Astrocyte (in vitro differentiated cells and primary cell): ENCODE data around the gene ZNF74. TPM values are rescaled to one million over a fixed set of nuclear protein-coding genes. Genes with fewer than 3 reads are reported as not detected.
"Not testable (repeated sequence)": the region's sequence is repeated elsewhere in the genome, so short reads cannot be mapped to it uniquely, and the experiment has no call there.

ENCODE experiments used
- DNase-seq: peaks from one replicate; pipeline ENCODE4 v3.0.0-alpha.2; 2010; ENCODE audit warnings: low read depth
- FAIRE-seq: peaks from 2 replicates; lab custom pipeline; 2011; peaks lifted over from hg19 to GRCh38; lab: Jason Lieb, UNC
- H2AFZ ChIP-seq: 2 replicates; pipeline ENCODE4 v1.6.0; 2012; ENCODE audit warnings: low read depth, low read length, inconsistent platforms
- H3K27ac ChIP-seq: 2 replicates; pipeline ENCODE4 v1.5.1; 2011; ENCODE audit warnings: low read depth, low read length, inconsistent platforms
- H3K27me3 ChIP-seq: 2 replicates; pipeline ENCODE4 v1.6.0; 2011; ENCODE audit warnings: low read length, inconsistent platforms; ENCODE audit not compliant: insufficient read depth
- H3K36me3 ChIP-seq: 2 replicates; pipeline ENCODE4 v1.5.1; 2011; ENCODE audit warnings: low read length, inconsistent platforms; ENCODE audit not compliant: insufficient read depth
- H3K4me1 ChIP-seq: 2 replicates; pipeline ENCODE4 v1.5.1; 2011; ENCODE audit warnings: low read length, inconsistent platforms; ENCODE audit not compliant: insufficient read depth
- H3K4me2 ChIP-seq: 2 replicates; pipeline ENCODE4 v1.6.0; 2012; ENCODE audit warnings: low read length, inconsistent platforms
- H3K4me3 ChIP-seq: 2 replicates; pipeline ENCODE4 v1.5.1; 2011; ENCODE audit warnings: low read depth, mild to moderate bottlenecking, low read length, inconsistent platforms; ENCODE audit not compliant: insufficient read depth
- H3K79me2 ChIP-seq: 2 replicates; pipeline ENCODE4 v1.6.0; 2012; ENCODE audit warnings: mild to moderate bottlenecking, low read length, inconsistent platforms; ENCODE audit not compliant: insufficient read depth
- H3K9ac ChIP-seq: 2 replicates; pipeline ENCODE4 v1.6.0; 2012; ENCODE audit warnings: mild to moderate bottlenecking, low read length, inconsistent platforms
- H3K9me3 ChIP-seq: 2 replicates; pipeline ENCODE4 v1.5.1; 2012; ENCODE audit warnings: low read depth, mild to moderate bottlenecking, low read length, inconsistent platforms; ENCODE audit not compliant: insufficient read depth
- H4K20me1 ChIP-seq: 2 replicates; pipeline ENCODE4 v1.6.0; 2012; ENCODE audit warnings: low read length, inconsistent platforms; ENCODE audit not compliant: insufficient read depth
- H3K27ac Mint-ChIP-seq: one replicate; pipeline ENCODE4 v1.8.0; 2021; ENCODE audit warnings: mild to moderate bottlenecking, mixed read lengths; ENCODE audit not compliant: unreplicated experiment
- H3K27me3 Mint-ChIP-seq: one replicate; pipeline ENCODE4 v1.8.0; 2021; ENCODE audit warnings: low read depth, mixed read lengths; ENCODE audit not compliant: unreplicated experiment
- H3K36me3 Mint-ChIP-seq: one replicate; pipeline ENCODE4 v1.8.0; 2021; ENCODE audit warnings: low read depth, mixed read lengths; ENCODE audit not compliant: unreplicated experiment
- H3K4me1 Mint-ChIP-seq: one replicate; pipeline ENCODE4 v1.8.0; 2021; ENCODE audit warnings: low read depth, mixed read lengths; ENCODE audit not compliant: unreplicated experiment
- H3K4me3 Mint-ChIP-seq: one replicate; pipeline ENCODE4 v1.8.0; 2021; ENCODE audit warnings: mild to moderate bottlenecking, moderate library complexity, mixed read lengths; ENCODE audit not compliant: unreplicated experiment
- H3K9me3 Mint-ChIP-seq: one replicate; pipeline ENCODE4 v1.8.0; 2021; ENCODE audit warnings: mild to moderate bottlenecking, mixed read lengths; ENCODE audit not compliant: unreplicated experiment
- EZH2 ChIP-seq: IDR thresholded peaks from 2 replicates; pipeline ENCODE4 v1.6.1; 2012; ENCODE audit warnings: mild to moderate bottlenecking, low read length, inconsistent platforms; ENCODE audit not compliant: insufficient read depth
- total RNA-seq: library from RNA; stranded (reverse); gene quantifications from 2 replicates; pipeline ENCODE4 v1.2.1, GENCODE V29; 2021
- TF ChIP-seq, protein P1 (sequence below): IDR thresholded peaks from 2 replicates; pipeline ENCODE4 v1.5.1; 2011; ENCODE audit warnings: low read depth, mild to moderate bottlenecking, inconsistent platforms, low read length, moderate library complexity; ENCODE audit not compliant: insufficient read depth

The ZNF74 gene
- total RNA-seq, 1 donor from 2014 or later = 14.2 TPM

DNA sequence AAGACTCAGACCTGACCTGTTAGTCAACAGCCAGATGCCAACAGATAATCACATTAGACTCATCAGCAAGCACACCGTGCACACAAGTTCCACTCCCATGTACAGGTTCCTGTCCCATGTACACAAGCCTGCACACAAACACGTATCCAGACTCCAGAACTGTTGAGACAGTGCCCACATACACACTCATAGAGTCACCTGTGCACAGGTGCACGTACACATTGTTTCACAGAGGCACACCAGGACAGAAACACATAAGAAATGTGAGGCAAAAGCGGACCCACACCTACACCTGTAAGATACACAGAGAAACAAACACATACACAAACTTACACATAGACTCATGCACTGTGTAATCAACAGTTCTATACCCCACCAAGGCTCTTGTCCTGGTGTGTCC, 2.7 kb upstream of the ZNF74 start:
- H3K27me3 Mint-ChIP-seq = no peaks in the 10 kb centered on the region
- Histone ChIP-seq H3K27me3 (peaks cover 6% of the 10 kb centered on the region), H3K36me3 (no peaks in the 10 kb centered on the region), H3K9ac (no peak overlapping the region), H4K20me1 (peaks cover 13% of the 10 kb centered on the region), H3K27ac (no peak overlapping the region), H3K9me3 (peaks cover 5% of the 10 kb centered on the region), H3K4me2 (no peak overlapping the region), H3K4me3 (no peak overlapping the region), H3K4me1 (peaks cover 5% of the 10 kb centered on the region), H3K79me2 (peaks cover 19% of the 10 kb centered on the region), H2AFZ (no peak overlapping the region)
- no peaks in the 10 kb centered on the region for H3K9me3 Mint-ChIP-seq
- no peaks in the 10 kb centered on the region for H3K36me3 Mint-ChIP-seq
- no peak for DNase-seq
- H3K27ac Mint-ChIP-seq = no peak overlapping the region
- TF ChIP-seq, protein P1, sequence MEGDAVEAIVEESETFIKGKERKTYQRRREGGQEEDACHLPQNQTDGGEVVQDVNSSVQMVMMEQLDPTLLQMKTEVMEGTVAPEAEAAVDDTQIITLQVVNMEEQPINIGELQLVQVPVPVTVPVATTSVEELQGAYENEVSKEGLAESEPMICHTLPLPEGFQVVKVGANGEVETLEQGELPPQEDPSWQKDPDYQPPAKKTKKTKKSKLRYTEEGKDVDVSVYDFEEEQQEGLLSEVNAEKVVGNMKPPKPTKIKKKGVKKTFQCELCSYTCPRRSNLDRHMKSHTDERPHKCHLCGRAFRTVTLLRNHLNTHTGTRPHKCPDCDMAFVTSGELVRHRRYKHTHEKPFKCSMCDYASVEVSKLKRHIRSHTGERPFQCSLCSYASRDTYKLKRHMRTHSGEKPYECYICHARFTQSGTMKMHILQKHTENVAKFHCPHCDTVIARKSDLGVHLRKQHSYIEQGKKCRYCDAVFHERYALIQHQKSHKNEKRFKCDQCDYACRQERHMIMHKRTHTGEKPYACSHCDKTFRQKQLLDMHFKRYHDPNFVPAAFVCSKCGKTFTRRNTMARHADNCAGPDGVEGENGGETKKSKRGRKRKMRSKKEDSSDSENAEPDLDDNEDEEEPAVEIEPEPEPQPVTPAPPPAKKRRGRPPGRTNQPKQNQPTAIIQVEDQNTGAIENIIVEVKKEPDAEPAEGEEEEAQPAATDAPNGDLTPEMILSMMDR = no peak
- peaks cover 12% of the 10 kb centered on the region for H3K4me1 Mint-ChIP-seq
- FAIRE-seq = no peak
- no peak overlapping the region for H3K4me3 Mint-ChIP-seq

DNA sequence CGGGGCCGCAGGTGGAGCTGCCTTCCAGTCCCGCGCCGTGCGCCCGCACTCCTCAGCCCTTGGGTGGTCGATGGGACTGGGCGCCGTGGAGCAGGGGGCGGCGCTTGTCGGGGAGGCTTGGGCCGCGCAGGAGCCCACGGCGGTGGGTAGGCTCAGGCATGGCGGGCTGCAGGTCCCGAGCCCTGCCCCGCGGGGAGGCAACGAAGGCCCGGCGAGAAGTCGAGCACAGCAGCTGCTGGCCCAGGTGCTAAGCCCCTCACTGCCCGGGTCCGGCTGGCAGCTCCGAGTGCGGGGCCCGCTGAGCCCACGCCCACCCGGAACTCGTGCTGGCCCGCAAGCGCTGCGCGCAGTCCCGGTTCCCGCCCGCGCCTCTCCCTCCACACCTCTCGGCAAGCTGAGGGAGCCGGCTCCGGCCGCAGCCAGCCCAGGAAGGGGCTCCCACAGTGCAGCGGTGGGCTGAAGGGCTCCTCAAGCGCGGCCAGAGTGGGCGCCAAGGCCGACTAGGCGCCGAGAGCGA, 1.5 kb upstream of the ZNF74 start:
- not testable (repeated sequence) for H3K9me3 ChIP-seq, H3K4me3 Mint-ChIP-seq, H2AFZ ChIP-seq, H3K36me3 ChIP-seq, FAIRE-seq, H3K27ac Mint-ChIP-seq, H3K9ac ChIP-seq, DNase-seq, H3K9me3 Mint-ChIP-seq, H3K36me3 Mint-ChIP-seq, H3K27me3 ChIP-seq, H3K27me3 Mint-ChIP-seq, H3K4me1 ChIP-seq, H3K4me2 ChIP-seq, H3K4me3 ChIP-seq, H3K27ac ChIP-seq
- Histone ChIP-seq H3K79me2 (peaks cover 29% of the 10 kb centered on the region), H4K20me1 (peaks cover 24% of the 10 kb centered on the region)
- H3K4me1 Mint-ChIP-seq = peaks cover 19% of the 10 kb centered on the region

DNA sequence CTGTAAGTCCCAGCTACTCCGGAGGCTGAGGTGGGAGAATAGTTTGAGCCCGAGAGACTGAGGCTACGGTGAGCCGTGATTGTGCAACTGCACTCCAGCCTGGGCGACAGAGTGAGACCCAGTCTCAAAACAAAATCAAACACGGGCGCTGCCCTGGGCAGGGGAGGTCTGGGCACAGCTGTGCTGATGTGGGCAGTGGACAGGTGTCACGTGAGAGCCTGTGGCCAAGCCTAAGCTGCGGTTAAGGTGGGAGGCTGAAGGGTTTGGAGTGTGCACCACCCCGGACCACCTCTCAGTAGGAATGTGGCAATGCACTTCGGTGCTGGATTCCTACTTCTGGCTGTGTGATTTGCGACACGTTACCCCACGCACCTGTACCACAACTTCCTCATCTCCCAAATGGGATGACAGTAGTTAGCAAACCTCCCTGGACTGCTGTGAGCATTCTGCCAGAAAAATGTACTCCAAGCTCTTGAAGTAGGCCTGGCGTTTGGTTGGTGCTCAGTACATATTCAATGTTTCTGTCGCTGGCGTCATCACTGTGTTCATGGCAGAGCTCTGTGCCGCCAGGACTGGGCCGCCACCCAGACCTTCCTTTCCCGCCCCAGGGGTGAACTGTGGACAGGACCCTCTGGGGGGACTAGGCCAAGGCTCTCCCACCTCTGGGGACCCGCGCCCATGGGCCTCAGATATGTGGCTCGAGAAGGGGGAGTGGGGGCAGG, 807 bp upstream of the ZNF74 start:
- peaks cover 34% of the 10 kb centered on the region for H3K79me2 ChIP-seq
- Mint-ChIP-seq H3K36me3 (no peaks in the 10 kb centered on the region), H3K9me3 (no peaks in the 10 kb centered on the region), H3K27me3 (no peaks in the 10 kb centered on the region), H3K27ac (peak overlapping the region; percentile 94), H3K4me1 (peaks cover 19% of the 10 kb centered on the region), H3K4me3 (peak overlapping the region; percentile 90)
- peak overlapping the region; percentile 86 for H3K9ac ChIP-seq
- FAIRE-seq = no peak
- TF ChIP-seq, protein P1 = no peak
- no peak for TF ChIP-seq EZH2
- H3K4me3 ChIP-seq = peak overlapping the region; percentile 72
- peak overlapping the region; percentile 91 for H2AFZ ChIP-seq
- H3K36me3 ChIP-seq = no peaks in the 10 kb centered on the region
- peak overlapping the region; percentile 88 for H3K4me2 ChIP-seq
- no peak for DNase-seq
- H3K9me3 ChIP-seq = peaks cover 5% of the 10 kb centered on the region
- peaks cover 29% of the 10 kb centered on the region for H4K20me1 ChIP-seq
- peaks cover 1% of the 10 kb centered on the region for H3K27me3 ChIP-seq
- H3K4me1 ChIP-seq = peaks cover 5% of the 10 kb centered on the region
- H3K27ac ChIP-seq = no peak overlapping the region
